Gastrocnemius medialis (tissue), 4 donors: ENCODE results near the gene CCDC170. TPM values are rescaled to one million over a fixed set of nuclear protein-coding genes. Genes with fewer than 3 reads are reported as not detected.

Experiments used
- ATAC-seq, 2 donors: fragments of 150-250 bp; one replicate each; pipeline ENCODE4 v1.9.1; 2016
- DNase-seq, 2 donors: peaks; one replicate each; pipeline ENCODE4 v3.0.0-alpha.2; 2019
- H3K27ac ChIP-seq, 4 donors: fragments of 200-600 bp; sonication (generic); 1 replicate in 1 of 4; 2 replicates in 3 of 4; pipeline ENCODE4 v1.5.1; 2016 to 2018; ENCODE audit warnings: mild to moderate bottlenecking in 2 of 4, moderate library complexity in 1 of 4
- H3K27me3 ChIP-seq, 3 donors: fragments of 200-600 bp; sonication (generic) in 2 of 3; 1 replicate in 1 of 3; 2 replicates in 2 of 3; pipeline versions ENCODE4 v1.5.1 to v1.6.0; 2016 to 2019; ENCODE audit warnings: mild to moderate bottlenecking in 1 of 3, moderate library complexity in 1 of 3
- H3K36me3 ChIP-seq, 2 donors: fragments of 200-600 bp; sonication (generic) in 1 of 2; one replicate each; pipeline ENCODE4 v1.5.1; 2017 to 2018
- H3K4me1 ChIP-seq, 2 donors: fragments of 200-600 bp; sonication (generic) in 1 of 2; one replicate each; pipeline ENCODE4 v1.5.1; 2016 to 2017; ENCODE audit warnings: mild to moderate bottlenecking in 2 of 2
- H3K4me3 ChIP-seq, 4 donors: fragments of 200-600 bp; sonication (generic) in 3 of 4; 1 replicate in 1 of 4; 2 replicates in 3 of 4; pipeline ENCODE4 v1.5.1; 2016 to 2019; ENCODE audit warnings: mild to moderate bottlenecking in 2 of 4
- H3K9me3 ChIP-seq, 3 donors: fragments of 200-600 bp; sonication (generic) in 2 of 3; 1 replicate in 1 of 3; 2 replicates in 2 of 3; pipeline ENCODE4 v1.5.1; 2016 to 2019
- CTCF ChIP-seq, 5 experiments: fragments of 450-650 bp in 3 of 5; fragments of 200-600 bp in 2 of 5; sonication (generic) in 2 of 5; IDR thresholded peaks in 4 of 5; conservative IDR thresholded peaks in 1 of 5; 1 replicate in 4 of 5; 2 replicates in 1 of 5; pipeline ENCODE4 v1.5.1; 2016 to 2019; ENCODE audit warnings: antibody characterized with exemption in 5 of 5, mild to moderate bottlenecking in 3 of 5, moderate library complexity in 3 of 5
- POLR2A ChIP-seq, 2 donors: fragments of 450-650 bp; IDR thresholded peaks; one replicate each; pipeline ENCODE4 v1.6.1; 2017; ENCODE audit warnings: antibody characterized with exemption in 2 of 2, mild to moderate bottlenecking in 2 of 2, moderate library complexity in 2 of 2
- in situ Hi-C, 4 donors: fragments of 200-750 bp; cut with MboI; loops; one replicate each; pipeline versions ENCODE4 v1.15.0 to v1.8.0; 2017; ENCODE audit warnings: low sequenced_read_pairs in 4 of 4
- intact Hi-C: fragments of 100-400 bp; cut with DNase I; formaldehyde crosslinking; loops from one replicate; pipeline ENCODE4 v1.15.1; 2023; ENCODE audit warnings: low total_unique reads
- total RNA-seq, 4 donors: library from RNA; depleted of rRNA; stranded (reverse); fragments of >200 nt; gene quantifications; one replicate each; pipeline versions ENCODE4 v1.1.0 to v1.2.3, GENCODE V29; 2016

Gene CCDC170
- total RNA-seq, 4 donors from 2014 or later: 0.04 to 0.05 TPM; not detected in 2

GRCh38 chr6:151647976-151648639, 154.3 kb downstream of the CCDC170 start:
- Histone ChIP-seq H3K9me3 (no peaks in the 10 kb centered on the region), H3K27me3 (no peaks in the 10 kb centered on the region), H3K27ac (no peak overlapping the region), H3K4me3 (no peak overlapping the region), H3K36me3 (no peaks in the 10 kb centered on the region), H3K4me1 (no peaks in the 10 kb centered on the region)
- no peak for TF ChIP-seq POLR2A (IDR thresholded peaks at IDR 0.05)
- in situ Hi-C loops (no loop called here), intact Hi-C loops (no loop called here)
- ATAC-seq (no peak), DNase-seq (no peak)

GRCh38 chr6:151649835-151650234, 156.0 kb downstream of the CCDC170 start:
- DNase-seq: no peak
- H3K27ac ChIP-seq: no peak overlapping the region
- no peaks in the 10 kb centered on the region for H3K36me3 ChIP-seq
- no peaks in the 10 kb centered on the region for H3K9me3 ChIP-seq
- H3K4me1 ChIP-seq: no peaks in the 10 kb centered on the region
- H3K27me3 ChIP-seq: no peaks in the 10 kb centered on the region
- intact Hi-C loops (no loop called here), in situ Hi-C loops (no loop called here)
- no peak for TF ChIP-seq CTCF (IDR thresholded peaks at IDR 0.05 in 4 of 5, conservative IDR thresholded peaks at IDR 0.05 in 1 of 5)
- no peak for ATAC-seq
- H3K4me3 ChIP-seq: no peak overlapping the region

GRCh38 chr6:151651639-151652038, 157.8 kb downstream of the CCDC170 start:
- Histone ChIP-seq H3K27ac (no peak overlapping the region), H3K27me3 (no peaks in the 10 kb centered on the region), H3K4me3 (no peak overlapping the region), H3K4me1 (no peaks in the 10 kb centered on the region), H3K9me3 (peaks cover 0 to 7% (median 0%) of the 10 kb centered on the region in 3 donors), H3K36me3 (no peaks in the 10 kb centered on the region)
- DNase-seq: no peak
- intact Hi-C loops (no loop called here), in situ Hi-C loops (no loop called here)
- TF ChIP-seq POLR2A (IDR thresholded peaks at IDR 0.05): no peak
- TF ChIP-seq CTCF (IDR thresholded peaks at IDR 0.05 in 4 of 5, conservative IDR thresholded peaks at IDR 0.05 in 1 of 5): no peak
- no peak for ATAC-seq

- ATAC-seq: no peak
- Histone ChIP-seq H3K36me3 (no peaks in the 10 kb centered on the region), H3K4me1 (no peaks in the 10 kb centered on the region), H3K27me3 (no peaks in the 10 kb centered on the region), H3K27ac (no peak overlapping the region), H3K9me3 (peaks cover 0 to 7% (median 0%) of the 10 kb centered on the region in 3 donors), H3K4me3 (no peak overlapping the region)
- intact Hi-C loops (no loop called here), in situ Hi-C loops (no loop called here)
- TF ChIP-seq POLR2A (IDR thresholded peaks at IDR 0.05): no peak
- no peak for TF ChIP-seq CTCF (IDR thresholded peaks at IDR 0.05 in 4 of 5, conservative IDR thresholded peaks at IDR 0.05 in 1 of 5)
- DNase-seq: peak in 1 of 2 donors; percentile 25
Observed at GRCh38 chr6:151652325-151652724, 158.5 kb downstream of the CCDC170 start.

- no peaks in the 10 kb centered on the region for H3K4me1 ChIP-seq
- no peaks in the 10 kb centered on the region for H3K36me3 ChIP-seq
- no peak overlapping the region for H3K27ac ChIP-seq
- H3K4me3 ChIP-seq: no peak overlapping the region
- peaks cover 0 to 7% (median 0%) of the 10 kb centered on the region in 3 donors for H3K9me3 ChIP-seq
- intact Hi-C loops: no loop called here
- in situ Hi-C loops: no loop called here
- ATAC-seq (no peak), DNase-seq (no peak)
- H3K27me3 ChIP-seq: no peaks in the 10 kb centered on the region
- TF ChIP-seq POLR2A (IDR thresholded peaks at IDR 0.05) (no peak), CTCF (IDR thresholded peaks at IDR 0.05 in 4 of 5, conservative IDR thresholded peaks at IDR 0.05 in 1 of 5) (no peak)
Observed at GRCh38 chr6:151655099-151655498, 161.3 kb downstream of the CCDC170 start.
